ENCODE data around the gene PPP1R26. TPM values are rescaled to one million over a fixed set of nuclear protein-coding genes. Genes with fewer than 3 reads are reported as not detected.

PPP1R26 gene
- polyA plus RNA-seq, 2 donors, result 4.7 to 6.4 TPM

DNA sequence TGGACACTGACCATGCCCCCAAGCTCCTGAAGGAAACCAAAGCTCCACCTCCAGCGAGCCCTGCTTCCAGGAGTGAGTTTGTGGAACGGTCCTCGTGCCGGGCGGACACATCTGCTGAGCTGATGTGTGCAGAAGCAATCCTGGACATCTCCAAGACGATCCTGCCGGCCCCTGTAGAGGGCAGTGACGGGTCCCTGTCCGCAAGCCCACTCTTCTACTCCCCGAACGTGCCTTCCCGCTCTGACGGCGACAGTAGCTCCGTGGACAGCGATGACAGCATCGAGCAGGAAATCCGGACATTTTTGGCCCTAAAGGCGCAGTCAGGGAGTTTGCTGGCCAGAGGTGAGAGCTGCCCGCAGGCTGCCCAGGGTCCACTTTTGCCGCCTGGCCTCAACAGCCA lies 6.2 kb downstream of the PPP1R26 start:
- no peaks in the 10 kb centered on the region for H3K9me3 ChIP-seq (ENCODE audit: control insufficient read depth in 2 of 2, insufficient read depth in 1 of 2, low read depth in 1 of 2, low read length in 1 of 2)
- 88 to 91% methylated on average over 21 of the region's 21 CpGs for WGBS, 2 donors
- no peaks in the 10 kb centered on the region for H3K27me3 ChIP-seq (ENCODE audit: control insufficient read depth in 1 of 2, insufficient read depth in 2 of 2, low read length in 2 of 2)
- H3K36me3 ChIP-seq (ENCODE audit: control insufficient read depth in 2 of 2, insufficient read depth in 2 of 2, low read length in 1 of 2), result peaks cover 0 to 36% of the 10 kb centered on the region in 2 donors
- no peak overlapping the region for H3K4me3 ChIP-seq (ENCODE audit: low read depth in 1 of 2, low read length in 2 of 2)
- H3K27ac ChIP-seq (ENCODE audit: low read depth in 2 of 2, low read length in 1 of 2), result no peak overlapping the region
- H3K4me1 ChIP-seq (ENCODE audit: control insufficient read depth in 2 of 2, insufficient read depth in 2 of 2, low read length in 1 of 2), result peaks cover 0 to 2% of the 10 kb centered on the region in 2 donors

DNA sequence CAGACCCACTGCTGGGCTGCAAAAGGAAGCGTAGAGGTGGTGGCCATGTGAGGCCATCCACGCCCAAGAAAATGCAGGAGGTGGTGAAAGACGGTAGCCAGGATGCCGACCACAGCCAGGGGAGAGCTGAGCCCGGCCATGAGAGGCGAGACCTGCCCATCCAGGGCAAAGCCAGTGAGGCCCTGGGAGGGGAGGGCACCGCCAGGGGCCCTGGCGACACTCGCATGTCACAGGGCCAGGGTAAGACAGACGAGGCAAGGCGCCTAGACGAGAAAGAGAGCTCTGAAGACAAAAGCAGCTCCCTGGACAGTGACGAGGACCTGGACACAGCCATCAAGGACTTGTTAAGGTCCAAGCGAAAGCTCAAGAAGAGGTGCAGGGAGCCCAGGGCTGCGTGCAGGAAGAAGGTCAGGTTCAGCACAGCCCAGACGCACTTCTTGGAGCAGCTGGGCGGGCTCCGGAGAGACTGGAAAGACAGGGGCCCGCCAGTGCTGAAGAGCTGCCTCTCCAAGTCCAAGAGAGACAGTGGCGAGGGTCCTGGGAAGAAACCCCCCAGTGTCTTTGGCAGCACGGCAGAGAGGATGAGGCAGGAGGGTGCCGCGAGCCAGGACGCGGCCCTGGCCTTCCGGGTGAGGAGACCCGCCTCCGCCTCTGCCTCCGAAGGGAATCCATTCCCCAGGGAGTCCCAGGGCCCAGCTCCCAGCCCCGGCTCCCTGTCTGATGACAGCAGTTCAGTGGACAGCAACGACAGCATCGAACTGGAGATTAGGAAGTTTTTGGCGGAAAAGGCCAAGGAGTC lies 6.9 kb downstream of the PPP1R26 start:
- Histone ChIP-seq H3K4me1 (ENCODE audit: control insufficient read depth in 2 of 2, insufficient read depth in 2 of 2, low read length in 1 of 2) (no peaks in the 10 kb centered on the region), H3K36me3 (ENCODE audit: control insufficient read depth in 2 of 2, insufficient read depth in 2 of 2, low read length in 1 of 2) (peaks cover 0 to 36% of the 10 kb centered on the region in 2 donors), H3K27me3 (ENCODE audit: control insufficient read depth in 1 of 2, insufficient read depth in 2 of 2, low read length in 2 of 2) (no peaks in the 10 kb centered on the region), H3K9me3 (ENCODE audit: control insufficient read depth in 2 of 2, insufficient read depth in 1 of 2, low read depth in 1 of 2, low read length in 1 of 2) (no peaks in the 10 kb centered on the region), H3K27ac (ENCODE audit: low read depth in 2 of 2, low read length in 1 of 2) (no peak overlapping the region), H3K4me3 (ENCODE audit: low read depth in 1 of 2, low read length in 2 of 2) (no peak overlapping the region)
- 92% methylated on average over 33 of the region's 33 CpGs for WGBS, 2 donors

DNA sequence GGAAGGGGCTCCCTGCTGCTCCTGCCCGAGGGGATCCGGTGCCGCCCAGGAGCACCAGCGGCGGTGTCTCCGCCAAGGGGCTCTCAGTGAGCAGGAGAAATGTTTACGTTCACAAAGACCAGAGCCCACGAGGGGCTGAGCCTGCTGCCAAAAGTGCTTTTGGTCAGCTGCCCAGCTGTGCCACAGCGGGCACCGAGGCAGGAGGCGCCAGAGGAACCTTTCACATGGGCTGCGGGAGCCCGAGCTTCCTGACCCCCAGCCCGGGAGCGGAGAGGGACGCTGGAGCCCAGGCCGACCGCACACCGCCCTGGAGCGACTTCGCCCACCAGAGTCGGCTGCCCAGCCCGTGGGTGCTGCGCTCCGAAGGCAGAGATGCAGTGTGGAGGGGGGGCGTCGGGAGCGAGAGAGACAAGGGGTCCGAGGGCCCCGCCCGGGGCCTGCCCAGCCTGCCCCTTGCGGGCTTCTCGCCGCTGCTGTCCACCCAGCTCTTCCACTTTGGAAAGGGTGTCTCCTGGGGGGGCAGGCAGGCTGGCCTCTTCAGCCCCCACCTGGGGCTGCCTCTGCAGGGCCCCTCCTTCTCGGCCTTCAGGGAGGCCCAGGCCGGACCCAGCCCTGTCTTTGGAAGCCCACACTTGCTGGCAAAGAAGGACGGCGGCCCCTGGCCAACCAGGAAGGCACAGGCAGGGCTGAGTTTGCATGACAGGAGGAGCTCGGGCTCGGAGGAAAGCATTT lies 7.9 kb downstream of the PPP1R26 start:
- Histone ChIP-seq H3K27ac (ENCODE audit: low read depth in 2 of 2, low read length in 1 of 2) (no peak overlapping the region), H3K4me1 (ENCODE audit: control insufficient read depth in 2 of 2, insufficient read depth in 2 of 2, low read length in 1 of 2) (no peaks in the 10 kb centered on the region), H3K9me3 (ENCODE audit: control insufficient read depth in 2 of 2, insufficient read depth in 1 of 2, low read depth in 1 of 2, low read length in 1 of 2) (no peaks in the 10 kb centered on the region), H3K4me3 (ENCODE audit: low read depth in 1 of 2, low read length in 2 of 2) (no peak overlapping the region), H3K36me3 (ENCODE audit: control insufficient read depth in 2 of 2, insufficient read depth in 2 of 2, low read length in 1 of 2) (peaks cover 0 to 36% of the 10 kb centered on the region in 2 donors), H3K27me3 (ENCODE audit: control insufficient read depth in 1 of 2, insufficient read depth in 2 of 2, low read length in 2 of 2) (no peaks in the 10 kb centered on the region)
- 93 to 94% methylated on average over 37 to 40 of the region's 40 CpGs for WGBS, 2 donors

DNA sequence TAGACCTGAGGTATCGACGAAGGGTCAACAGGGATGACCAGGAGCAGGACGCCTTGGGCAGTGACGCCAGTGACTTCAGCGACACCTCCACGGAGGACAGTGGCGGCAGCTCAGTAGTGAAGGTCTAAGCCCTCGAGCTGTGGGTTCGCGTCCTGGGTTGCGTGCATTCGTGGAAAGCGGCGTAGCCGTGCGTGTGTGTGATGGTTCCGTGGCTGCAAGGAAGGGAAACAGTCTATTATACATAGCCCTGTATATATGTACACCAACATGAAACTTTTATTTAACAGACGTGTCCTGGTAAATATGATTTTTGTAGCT lies 8.4 kb downstream of the PPP1R26 start:
- H3K27ac ChIP-seq (ENCODE audit: low read depth in 2 of 2, low read length in 1 of 2), result no peak overlapping the region
- no peak overlapping the region for H3K4me3 ChIP-seq (ENCODE audit: low read depth in 1 of 2, low read length in 2 of 2)
- peaks cover 0 to 36% of the 10 kb centered on the region in 2 donors for H3K36me3 ChIP-seq (ENCODE audit: control insufficient read depth in 2 of 2, insufficient read depth in 2 of 2, low read length in 1 of 2)
- H3K4me1 ChIP-seq (ENCODE audit: control insufficient read depth in 2 of 2, insufficient read depth in 2 of 2, low read length in 1 of 2), result no peaks in the 10 kb centered on the region
- H3K27me3 ChIP-seq (ENCODE audit: control insufficient read depth in 1 of 2, insufficient read depth in 2 of 2, low read length in 2 of 2), result no peaks in the 10 kb centered on the region
- 96 to 97% methylated on average over 18 of the region's 18 CpGs for WGBS, 2 donors
- no peaks in the 10 kb centered on the region for H3K9me3 ChIP-seq (ENCODE audit: control insufficient read depth in 2 of 2, insufficient read depth in 1 of 2, low read depth in 1 of 2, low read length in 1 of 2)

DNA sequence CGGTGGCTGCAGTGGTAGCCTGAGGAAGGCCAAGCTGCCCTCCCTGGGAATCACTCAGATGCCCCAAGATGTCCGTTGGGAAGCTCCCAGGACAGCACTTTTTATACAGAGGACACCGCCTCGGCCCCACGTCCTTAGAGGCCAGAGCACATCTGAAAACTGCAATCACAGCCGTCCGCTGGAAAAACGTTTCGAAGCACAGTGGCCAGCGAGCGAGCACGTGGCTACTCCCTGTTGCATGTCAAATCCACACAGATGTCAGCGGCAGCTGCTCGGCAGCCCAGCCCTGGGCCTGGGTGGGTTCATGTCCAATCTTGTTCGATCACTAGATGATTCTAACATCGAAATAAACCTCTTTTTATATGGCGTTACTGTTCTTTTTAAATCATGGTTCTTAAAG lies 8.9 kb downstream of the PPP1R26 start:
- Histone ChIP-seq H3K36me3 (ENCODE audit: control insufficient read depth in 2 of 2, insufficient read depth in 2 of 2, low read length in 1 of 2) (peaks cover 0 to 36% of the 10 kb centered on the region in 2 donors), H3K4me3 (ENCODE audit: low read depth in 1 of 2, low read length in 2 of 2) (no peak overlapping the region), H3K27me3 (ENCODE audit: control insufficient read depth in 1 of 2, insufficient read depth in 2 of 2, low read length in 2 of 2) (no peaks in the 10 kb centered on the region), H3K9me3 (ENCODE audit: control insufficient read depth in 2 of 2, insufficient read depth in 1 of 2, low read depth in 1 of 2, low read length in 1 of 2) (no peaks in the 10 kb centered on the region), H3K27ac (ENCODE audit: low read depth in 2 of 2, low read length in 1 of 2) (no peak overlapping the region), H3K4me1 (ENCODE audit: control insufficient read depth in 2 of 2, insufficient read depth in 2 of 2, low read length in 1 of 2) (no peaks in the 10 kb centered on the region)
- WGBS, 2 donors, result 90 to 93% methylated on average over 17 of the region's 17 CpGs

DNA sequence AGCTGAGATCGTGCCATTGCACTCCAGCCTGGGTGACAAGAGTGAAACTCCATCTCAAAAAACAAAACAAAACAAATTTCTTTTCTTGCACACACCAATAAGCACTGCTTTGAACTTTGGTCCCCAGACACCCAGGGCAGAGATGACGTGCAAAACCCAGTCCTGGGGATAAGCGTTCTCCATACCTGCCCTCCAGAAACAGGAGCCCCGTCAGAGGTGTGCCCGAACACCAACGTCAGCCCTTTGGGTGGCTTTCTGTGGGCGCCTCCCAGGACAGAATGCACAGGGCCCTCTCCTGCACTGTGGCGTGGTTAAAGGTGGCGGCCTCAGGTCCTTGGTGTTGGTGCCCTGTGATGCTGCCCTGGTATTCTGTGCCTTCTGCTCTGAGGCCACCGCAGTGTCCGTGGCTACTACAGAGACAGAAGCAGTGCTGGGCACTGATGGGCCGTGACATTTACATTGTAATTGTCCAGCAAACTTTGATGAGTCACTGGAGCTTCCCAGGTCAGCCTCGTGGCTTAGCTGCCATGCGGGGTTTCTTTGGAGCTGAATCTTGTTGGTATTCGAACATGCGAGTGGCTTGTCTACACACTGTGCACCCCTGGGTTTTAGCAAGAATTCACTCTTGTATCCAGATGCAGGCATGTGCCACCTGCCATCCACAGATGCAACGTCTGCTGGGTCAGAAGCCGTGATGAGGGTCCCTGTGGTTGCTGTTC lies 9.8 kb downstream of the PPP1R26 start:
- no peak overlapping the region for H3K27ac ChIP-seq (ENCODE audit: low read depth in 2 of 2, low read length in 1 of 2)
- peaks cover 0 to 31% of the 10 kb centered on the region in 2 donors for H3K36me3 ChIP-seq (ENCODE audit: control insufficient read depth in 2 of 2, insufficient read depth in 2 of 2, low read length in 1 of 2)
- H3K4me1 ChIP-seq (ENCODE audit: control insufficient read depth in 2 of 2, insufficient read depth in 2 of 2, low read length in 1 of 2), result no peaks in the 10 kb centered on the region
- no peaks in the 10 kb centered on the region for H3K27me3 ChIP-seq (ENCODE audit: control insufficient read depth in 1 of 2, insufficient read depth in 2 of 2, low read length in 2 of 2)
- no peak overlapping the region for H3K4me3 ChIP-seq (ENCODE audit: low read depth in 1 of 2, low read length in 2 of 2)
- 89% methylated on average over 18 of the region's 18 CpGs for WGBS, 2 donors
- no peaks in the 10 kb centered on the region for H3K9me3 ChIP-seq (ENCODE audit: control insufficient read depth in 2 of 2, insufficient read depth in 1 of 2, low read depth in 1 of 2, low read length in 1 of 2)

DNA sequence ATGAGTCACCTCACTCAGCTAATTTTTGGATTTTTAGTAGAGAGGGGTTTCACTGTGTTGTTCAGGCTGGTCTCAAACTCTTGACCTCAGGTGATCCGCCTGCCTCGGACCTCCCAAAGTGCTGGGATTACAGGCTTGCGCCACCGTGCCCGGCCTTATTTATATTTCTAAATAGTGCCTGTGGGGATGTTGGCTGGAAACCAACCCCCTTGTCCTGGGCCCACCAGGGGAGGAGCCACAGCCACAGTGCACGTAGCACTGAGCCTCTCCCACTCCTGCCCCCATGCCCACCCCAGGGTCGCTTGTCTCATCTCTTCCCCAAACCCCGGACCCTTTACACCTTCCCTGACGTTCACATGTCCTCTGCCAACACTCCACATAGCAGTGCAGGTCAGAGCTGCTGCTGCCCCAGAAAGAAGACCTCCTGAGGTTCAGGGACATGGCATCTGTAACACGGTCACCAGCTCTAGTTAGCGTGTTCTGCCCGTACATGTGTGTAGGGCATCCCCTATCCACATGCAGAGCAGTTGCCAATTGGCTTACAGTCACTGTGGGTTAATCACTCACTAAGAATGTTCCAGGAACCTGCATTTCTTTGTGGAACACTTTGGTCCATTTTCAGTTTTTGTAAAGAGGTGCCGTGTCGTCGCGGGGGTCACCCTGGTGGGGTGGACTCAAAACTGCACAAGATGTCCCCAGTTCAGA lies 10.7 kb downstream of the PPP1R26 start:
- H3K4me1 ChIP-seq (ENCODE audit: control insufficient read depth in 2 of 2, insufficient read depth in 2 of 2, low read length in 1 of 2), result no peaks in the 10 kb centered on the region
- H3K27ac ChIP-seq (ENCODE audit: low read depth in 2 of 2, low read length in 1 of 2), result no peak overlapping the region
- no peak overlapping the region for H3K4me3 ChIP-seq (ENCODE audit: low read depth in 1 of 2, low read length in 2 of 2)
- 76 to 81% methylated on average over 16 of the region's 16 CpGs for WGBS, 2 donors
- H3K27me3 ChIP-seq (ENCODE audit: control insufficient read depth in 1 of 2, insufficient read depth in 2 of 2, low read length in 2 of 2), result no peaks in the 10 kb centered on the region
- H3K36me3 ChIP-seq (ENCODE audit: control insufficient read depth in 2 of 2, insufficient read depth in 2 of 2, low read length in 1 of 2), result peaks cover 0 to 23% of the 10 kb centered on the region in 2 donors
- H3K9me3 ChIP-seq (ENCODE audit: control insufficient read depth in 2 of 2, insufficient read depth in 1 of 2, low read depth in 1 of 2, low read length in 1 of 2), result no peaks in the 10 kb centered on the region

DNA sequence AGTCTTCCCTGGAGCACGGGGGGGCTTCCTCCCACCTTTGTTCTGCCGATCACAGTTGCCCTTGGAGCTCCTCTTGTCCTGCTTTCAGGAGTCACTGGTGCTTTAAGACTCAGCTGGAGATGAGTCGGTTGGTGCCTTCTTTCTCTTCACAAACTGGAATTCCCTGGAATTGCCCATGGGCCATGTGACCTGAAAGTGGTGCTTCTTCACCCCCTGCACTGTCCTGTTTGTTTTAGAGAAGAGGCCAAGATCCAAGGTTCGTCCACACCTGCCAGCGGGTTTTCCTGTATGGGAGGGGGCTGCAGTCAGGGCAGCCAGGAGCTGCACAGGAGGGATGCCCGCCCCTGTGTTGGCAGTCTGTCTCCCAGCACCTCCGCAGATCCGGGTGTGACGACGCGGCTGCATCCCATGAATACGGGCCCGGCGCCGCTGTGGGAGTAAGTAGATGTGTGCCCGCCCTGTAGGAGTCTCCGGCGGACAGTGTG lies 11.4 kb downstream of the PPP1R26 start:
- H3K9me3 ChIP-seq (ENCODE audit: control insufficient read depth in 2 of 2, insufficient read depth in 1 of 2, low read depth in 1 of 2, low read length in 1 of 2), result no peaks in the 10 kb centered on the region
- H3K27ac ChIP-seq (ENCODE audit: low read depth in 2 of 2, low read length in 1 of 2), result no peak overlapping the region
- no peaks in the 10 kb centered on the region for H3K27me3 ChIP-seq (ENCODE audit: control insufficient read depth in 1 of 2, insufficient read depth in 2 of 2, low read length in 2 of 2)
- H3K4me1 ChIP-seq (ENCODE audit: control insufficient read depth in 2 of 2, insufficient read depth in 2 of 2, low read length in 1 of 2), result no peaks in the 10 kb centered on the region
- peaks cover 0 to 16% of the 10 kb centered on the region in 2 donors for H3K36me3 ChIP-seq (ENCODE audit: control insufficient read depth in 2 of 2, insufficient read depth in 2 of 2, low read length in 1 of 2)
- no peak overlapping the region for H3K4me3 ChIP-seq (ENCODE audit: low read depth in 1 of 2, low read length in 2 of 2)
- WGBS, 2 donors, result 81 to 82% methylated on average over 18 of the region's 18 CpGs

DNA sequence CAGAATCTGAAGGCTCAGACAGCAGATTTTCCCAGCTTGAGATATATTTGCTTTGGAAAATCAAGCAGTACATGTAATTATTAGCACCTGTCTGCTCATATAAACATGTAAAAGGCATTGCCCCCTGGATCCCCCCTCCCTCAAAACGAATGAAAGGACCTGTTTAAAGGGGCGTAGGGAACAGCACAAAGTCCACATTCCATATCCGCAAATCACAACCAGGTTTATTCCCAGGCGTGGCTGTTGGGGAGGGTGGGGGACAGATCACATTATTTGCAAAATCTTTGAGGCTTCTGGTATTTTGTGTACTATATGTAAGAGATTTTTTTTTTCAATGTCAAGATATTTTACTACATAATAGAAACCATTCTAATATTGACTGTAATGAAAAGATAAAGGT lies 12.2 kb downstream of the PPP1R26 start:
- H3K4me1 ChIP-seq (ENCODE audit: control insufficient read depth in 2 of 2, insufficient read depth in 2 of 2, low read length in 1 of 2), result no peaks in the 10 kb centered on the region
- no peak overlapping the region for H3K27ac ChIP-seq (ENCODE audit: low read depth in 2 of 2, low read length in 1 of 2)
- H3K27me3 ChIP-seq (ENCODE audit: control insufficient read depth in 1 of 2, insufficient read depth in 2 of 2, low read length in 2 of 2), result no peaks in the 10 kb centered on the region
- peaks cover 0 to 9% of the 10 kb centered on the region in 2 donors for H3K36me3 ChIP-seq (ENCODE audit: control insufficient read depth in 2 of 2, insufficient read depth in 2 of 2, low read length in 1 of 2)
- H3K9me3 ChIP-seq (ENCODE audit: control insufficient read depth in 2 of 2, insufficient read depth in 1 of 2, low read depth in 1 of 2, low read length in 1 of 2), result no peaks in the 10 kb centered on the region
- 68 to 71% methylated on average over 4 of the region's 4 CpGs for WGBS, 2 donors
- no peak overlapping the region for H3K4me3 ChIP-seq (ENCODE audit: low read depth in 1 of 2, low read length in 2 of 2)

Measured in esophagus (tissue), 2 donors.